Activated CD4-positive, alpha-beta T cell treated with anti-CD3 and anti-CD28 coated beads, Interleukin-2, amount 10 ng/mL, durations not matched to agents 7 days and 5 days (primary cell): ENCODE results near the gene EPG5. TPM values are rescaled to one million over a fixed set of nuclear protein-coding genes. Genes with fewer than 3 reads are reported as not detected.
"Not testable (repeated sequence)": the region's sequence is repeated elsewhere in the genome, so short reads cannot be mapped to it uniquely, and the experiment has no call there.

Experiments
- CTCF ChIA-PET: fragments of 350-600 bp; sonication (Branson Sonifier 250); formaldehyde crosslinking; loops from one replicate; lab custom pipeline; 2021; ENCODE audit warnings: antibody characterized with exemption; lab: Charles Lee
- POLR2A ChIA-PET: fragments of 350-600 bp; sonication (Branson Sonifier 250); formaldehyde crosslinking; loops from one replicate; lab custom pipeline; 2021; ENCODE audit warnings: antibody characterized with exemption; lab: Charles Lee
- DNase-seq: peaks from one replicate; pipeline ENCODE4 v3.0.0-alpha.2; 2020
- H3K27ac Mint-ChIP-seq: one replicate; pipeline ENCODE4 v1.8.0; 2021; ENCODE audit warnings: mild to moderate bottlenecking, moderate library complexity, mixed read lengths
- H3K27me3 Mint-ChIP-seq: one replicate; pipeline ENCODE4 v1.8.0; 2021; ENCODE audit warnings: mixed read lengths
- H3K36me3 Mint-ChIP-seq: one replicate; pipeline ENCODE4 v1.8.0; 2021; ENCODE audit warnings: low read depth, mixed read lengths
- H3K4me1 Mint-ChIP-seq: one replicate; pipeline ENCODE4 v1.8.0; 2021; ENCODE audit warnings: mixed read lengths
- H3K4me3 Mint-ChIP-seq: one replicate; pipeline ENCODE4 v1.8.0; 2021; ENCODE audit warnings: mild to moderate bottlenecking, moderate library complexity, mixed read lengths
- H3K9me3 Mint-ChIP-seq: one replicate; pipeline ENCODE4 v1.8.0; 2021; ENCODE audit warnings: mixed read lengths
- total RNA-seq, 2 experiments: library from RNA; stranded (reverse); gene quantifications; one replicate each; pipeline ENCODE4 v1.2.3, GENCODE V29; 2021

Gene EPG5
- total RNA-seq, 2 experiments from 2014 or later = 21.6 to 26.6 TPM

- H3K4me3 Mint-ChIP-seq = no peak within 1 kb of the TSS
- peaks cover 28% of the 10 kb centered on the region for H3K27me3 Mint-ChIP-seq
- DNase-seq = no peak
- H3K36me3 Mint-ChIP-seq = no peaks in the 10 kb centered on the region
- ChIA-PET CTCF (interaction anchor here (0.8 kb wide), 1 partner anchor 103 kb away, joined by 5 read pairs; no protein-coding TSS in a partner anchor), POLR2A (no interaction called here)
- H3K4me1 Mint-ChIP-seq = peaks cover 33% of the 10 kb centered on the region
- peak within 1 kb of the TSS; percentile 69 for H3K27ac Mint-ChIP-seq
- H3K9me3 Mint-ChIP-seq = no peaks in the 10 kb centered on the region
Observed at GRCh38 chr18:45825258-45826044, 141.7 kb downstream of the EPG5 start, which contains the start of gene SIGLEC15. Gene SIGLEC15 (plus strand): TSS chr18:45825675. CDS start chr18:45825729, 54 bp downstream.

GRCh38 chr18:45821711-45822110 lies 145.4 kb downstream of the EPG5 start:
- H3K27me3 Mint-ChIP-seq = peaks cover 27% of the 10 kb centered on the region
- CTCF ChIA-PET = interaction anchor here (1.4 kb wide), 1 partner anchor 11 kb away, joined by 3 read pairs; no protein-coding TSS in a partner anchor
- POLR2A ChIA-PET = no interaction called here
- no peak for DNase-seq
- H3K4me1 Mint-ChIP-seq = peaks cover 17% of the 10 kb centered on the region
- no peaks in the 10 kb centered on the region for H3K36me3 Mint-ChIP-seq
- H3K9me3 Mint-ChIP-seq = no peaks in the 10 kb centered on the region
- H3K27ac Mint-ChIP-seq = no peak overlapping the region
- no peak overlapping the region for H3K4me3 Mint-ChIP-seq

GRCh38 chr18:45821026-45821425 lies 146.1 kb downstream of the EPG5 start:
- Mint-ChIP-seq H3K4me1 (peaks cover 16% of the 10 kb centered on the region), H3K27ac (no peak overlapping the region), H3K9me3 (peaks cover 3% of the 10 kb centered on the region), H3K36me3 (no peaks in the 10 kb centered on the region), H3K27me3 (peaks cover 28% of the 10 kb centered on the region), H3K4me3 (no peak overlapping the region)
- ChIA-PET POLR2A (no interaction called here), CTCF (interaction anchor here (0.6 to 1.5 kb wide), 4 partner anchors 8 to 173 kb away, joined by 3 to 4 read pairs (median 3); no protein-coding TSS in a partner anchor)
- DNase-seq = no peak

- Mint-ChIP-seq H3K4me3 (no peak overlapping the region), H3K4me1 (peaks cover 9% of the 10 kb centered on the region), H3K36me3 (no peaks in the 10 kb centered on the region), H3K27me3 (peaks cover 28% of the 10 kb centered on the region), H3K9me3 (peaks cover 3% of the 10 kb centered on the region), H3K27ac (no peak overlapping the region)
- CTCF ChIA-PET = interaction anchor here (1.4 to 1.5 kb wide), 2 partner anchors 9 to 13 kb away, joined by 3 to 4 read pairs; no protein-coding TSS in a partner anchor
- POLR2A ChIA-PET = no interaction called here
- DNase-seq = no peak
Observed at GRCh38 chr18:45820106-45820745, 146.9 kb downstream of the EPG5 start.

GRCh38 chr18:45818765-45819164 lies 148.4 kb downstream of the EPG5 start:
- peaks cover 26% of the 10 kb centered on the region for H3K27me3 Mint-ChIP-seq
- H3K4me1 Mint-ChIP-seq, POLR2A ChIA-PET, H3K4me3 Mint-ChIP-seq, H3K36me3 Mint-ChIP-seq, H3K27ac Mint-ChIP-seq, CTCF ChIA-PET, DNase-seq, H3K9me3 Mint-ChIP-seq: not testable (repeated sequence)

- H3K4me1 Mint-ChIP-seq = no peaks in the 10 kb centered on the region
- no peak for DNase-seq
- H3K36me3 Mint-ChIP-seq = no peaks in the 10 kb centered on the region
- peaks cover 3% of the 10 kb centered on the region for H3K9me3 Mint-ChIP-seq
- no peak overlapping the region for H3K27ac Mint-ChIP-seq
- ChIA-PET POLR2A (no interaction called here), CTCF (no interaction called here)
- peaks cover 20% of the 10 kb centered on the region for H3K27me3 Mint-ChIP-seq
- H3K4me3 Mint-ChIP-seq = no peak overlapping the region
Observed at GRCh38 chr18:45817543-45817942, 149.6 kb downstream of the EPG5 start.

GRCh38 chr18:45814733-45815132 lies 152.4 kb downstream of the EPG5 start:
- H3K27ac Mint-ChIP-seq, H3K4me1 Mint-ChIP-seq, DNase-seq, POLR2A ChIA-PET, H3K36me3 Mint-ChIP-seq, H3K4me3 Mint-ChIP-seq, H3K27me3 Mint-ChIP-seq, H3K9me3 Mint-ChIP-seq: not testable (repeated sequence)
- CTCF ChIA-PET = interaction anchor here (0.8 kb wide), 1 partner anchor 65 kb away, joined by 3 read pairs; no protein-coding TSS in a partner anchor

GRCh38 chr18:45807144-45807543 lies 160.0 kb downstream of the EPG5 start:
- DNase-seq, H3K36me3 Mint-ChIP-seq, H3K27ac Mint-ChIP-seq, POLR2A ChIA-PET, H3K4me3 Mint-ChIP-seq, H3K27me3 Mint-ChIP-seq: not testable (repeated sequence)
- CTCF ChIA-PET = interaction anchor here (0.8 to 1.4 kb wide), 3 partner anchors 14 to 82 kb away, joined by 3 read pairs; no protein-coding TSS in a partner anchor
- Mint-ChIP-seq H3K4me1 (peaks cover 11% of the 10 kb centered on the region), H3K9me3 (peaks cover 26% of the 10 kb centered on the region)

GRCh38 chr18:45806226-45806625 lies 160.9 kb downstream of the EPG5 start:
- peaks cover 5% of the 10 kb centered on the region for H3K27me3 Mint-ChIP-seq
- POLR2A ChIA-PET = no interaction called here
- peaks cover 4% of the 10 kb centered on the region for H3K36me3 Mint-ChIP-seq
- no peak overlapping the region for H3K27ac Mint-ChIP-seq
- H3K4me3 Mint-ChIP-seq = no peak overlapping the region
- DNase-seq = no peak
- CTCF ChIA-PET = interaction anchor here (0.9 to 1.1 kb wide), 2 partner anchors 15 to 20 kb away, joined by 3 read pairs; no protein-coding TSS in a partner anchor
- peaks cover 11% of the 10 kb centered on the region for H3K4me1 Mint-ChIP-seq
- H3K9me3 Mint-ChIP-seq = peaks cover 26% of the 10 kb centered on the region

GRCh38 chr18:45805551-45805950 lies 161.6 kb downstream of the EPG5 start:
- peaks cover 11% of the 10 kb centered on the region for H3K4me1 Mint-ChIP-seq
- no peak overlapping the region for H3K27ac Mint-ChIP-seq
- no peak overlapping the region for H3K4me3 Mint-ChIP-seq
- ChIA-PET CTCF (interaction anchor here (1.1 kb wide), 1 partner anchor 21 kb away, joined by 3 read pairs; no protein-coding TSS in a partner anchor), POLR2A (no interaction called here)
- peaks cover 4% of the 10 kb centered on the region for H3K36me3 Mint-ChIP-seq
- H3K9me3 Mint-ChIP-seq = peaks cover 28% of the 10 kb centered on the region
- no peak for DNase-seq
- peaks cover 3% of the 10 kb centered on the region for H3K27me3 Mint-ChIP-seq

- no peak overlapping the region for H3K27ac Mint-ChIP-seq
- no peak for DNase-seq
- ChIA-PET POLR2A (interaction anchor here (0.6 kb wide), 1 partner anchor 863 kb away, joined by 3 read pairs; no protein-coding TSS in a partner anchor), CTCF (interaction anchor here (0.6 to 1.3 kb wide), 2 partner anchors 16 to 138 kb away, joined by 3 to 4 read pairs; no protein-coding TSS in a partner anchor)
- no peak overlapping the region for H3K4me3 Mint-ChIP-seq
- H3K27me3 Mint-ChIP-seq = peaks cover 3% of the 10 kb centered on the region
- H3K36me3 Mint-ChIP-seq = peaks cover 2% of the 10 kb centered on the region
- H3K9me3 Mint-ChIP-seq = peaks cover 17% of the 10 kb centered on the region
- no peaks in the 10 kb centered on the region for H3K4me1 Mint-ChIP-seq
Observed at GRCh38 chr18:45802814-45803492, 164.2 kb downstream of the EPG5 start.

GRCh38 chr18:45801416-45802004 lies 165.6 kb downstream of the EPG5 start:
- no peak overlapping the region for H3K4me3 Mint-ChIP-seq
- peaks cover 2% of the 10 kb centered on the region for H3K36me3 Mint-ChIP-seq
- ChIA-PET CTCF (no interaction called here), POLR2A (no interaction called here)
- H3K9me3 Mint-ChIP-seq = peaks cover 15% of the 10 kb centered on the region
- no peaks in the 10 kb centered on the region for H3K4me1 Mint-ChIP-seq
- DNase-seq = no peak
- peaks cover 5% of the 10 kb centered on the region for H3K27me3 Mint-ChIP-seq
- no peak overlapping the region for H3K27ac Mint-ChIP-seq
